SJSA1 (cell line): Measurements from ENCODE around the gene AGBL4. TPM values are rescaled to one million over a fixed set of nuclear protein-coding genes. Genes with fewer than 3 reads are reported as not detected.

ENCODE experiments used
- DNase-seq, 2 experiments: peaks; one replicate each; pipeline ENCODE4 v3.0.0-alpha.2; 2015 to 2020; ENCODE audit warnings: low spot score in 2 of 2, low read depth in 1 of 2
- H3K27ac ChIP-seq: fragments of 250-450 bp; sonication (Bioruptor Pico); 2 replicates; pipeline ENCODE4 v1.5.1; 2020; ENCODE audit warnings: mild to moderate bottlenecking, moderate library complexity
- H3K27me3 ChIP-seq: fragments of 250-450 bp; sonication (Bioruptor Pico); replicated peaks from 2 replicates; pipeline ENCODE4 v1.5.1; 2020; ENCODE audit warnings: mild to moderate bottlenecking, moderate library complexity
- H3K36me3 ChIP-seq: fragments of 250-450 bp; sonication (Bioruptor Pico); 2 replicates; pipeline ENCODE4 v1.5.1; 2020; ENCODE audit warnings: mild to moderate bottlenecking
- H3K4me1 ChIP-seq: fragments of 250-450 bp; sonication (Bioruptor Pico); replicated peaks from 2 replicates; pipeline ENCODE4 v1.6.1; 2021; ENCODE audit warnings: mild to moderate bottlenecking
- H3K4me3 ChIP-seq: fragments of 250-450 bp; sonication (Bioruptor Pico); 2 replicates; pipeline ENCODE4 v1.5.1; 2020; ENCODE audit warnings: mild to moderate bottlenecking
- H3K9me3 ChIP-seq: fragments of 250-450 bp; sonication (Bioruptor Pico); replicated peaks from 2 replicates; pipeline ENCODE4 v1.5.1; 2020; ENCODE audit warnings: mild to moderate bottlenecking
- total RNA-seq: library from RNA; depleted of rRNA; stranded (reverse); fragments of >200 nt; shearing (Covaris generic); gene quantifications from 2 replicates; pipeline ENCODE4 v1.2.3, GENCODE V29; 2014

Gene AGBL4
- total RNA-seq, 1 experiment from 2014 or later, result not detected

DNA sequence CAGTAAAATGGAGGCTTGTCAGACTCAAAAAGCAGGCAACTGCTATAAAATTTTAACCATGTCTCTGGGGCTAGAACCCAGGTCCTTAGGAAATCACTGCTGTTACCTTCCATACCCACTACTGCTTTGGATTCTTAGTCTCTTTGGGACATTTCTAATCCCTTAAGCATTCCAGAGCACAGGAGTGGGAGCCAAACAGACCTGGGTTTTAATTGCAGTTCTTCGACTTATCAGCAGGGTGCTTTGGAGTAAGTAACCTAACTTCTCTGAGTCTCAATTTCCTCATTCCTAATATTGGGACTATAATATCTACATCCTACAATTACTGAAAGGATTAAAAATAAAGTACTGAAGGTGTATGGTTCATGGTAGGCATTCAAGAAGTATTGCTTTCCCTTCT, 1086.0 kb downstream of the AGBL4 start:
- no peak for DNase-seq
- no peaks in the 10 kb centered on the region for H3K27me3 ChIP-seq
- H3K36me3 ChIP-seq, result no peaks in the 10 kb centered on the region
- H3K27ac ChIP-seq, result no peak overlapping the region
- no peaks in the 10 kb centered on the region for H3K9me3 ChIP-seq
- no peaks in the 10 kb centered on the region for H3K4me1 ChIP-seq
- no peak overlapping the region for H3K4me3 ChIP-seq

DNA sequence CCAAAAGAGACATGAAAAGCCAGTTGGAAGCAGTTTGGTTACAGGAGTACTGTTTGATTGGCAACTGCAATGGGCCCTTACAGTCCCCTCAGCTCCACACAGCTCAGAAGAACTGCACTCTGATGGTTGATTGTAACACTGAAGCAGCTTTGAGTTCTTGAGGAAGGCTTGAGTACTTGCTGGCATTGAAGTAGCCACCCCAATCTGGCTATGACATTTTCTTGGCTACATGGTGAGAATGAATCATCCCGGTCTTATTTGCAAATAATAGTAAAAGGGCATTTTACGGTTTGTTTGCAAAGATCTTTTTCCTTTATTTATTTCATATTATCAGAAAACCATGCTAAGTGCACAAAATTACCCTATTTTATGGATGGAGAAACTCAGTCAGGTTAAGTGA, 1087.3 kb downstream of the AGBL4 start:
- no peak overlapping the region for H3K4me3 ChIP-seq
- no peaks in the 10 kb centered on the region for H3K4me1 ChIP-seq
- no peak for DNase-seq
- no peaks in the 10 kb centered on the region for H3K27me3 ChIP-seq
- H3K9me3 ChIP-seq, result no peaks in the 10 kb centered on the region
- no peak overlapping the region for H3K27ac ChIP-seq
- H3K36me3 ChIP-seq, result no peaks in the 10 kb centered on the region

DNA sequence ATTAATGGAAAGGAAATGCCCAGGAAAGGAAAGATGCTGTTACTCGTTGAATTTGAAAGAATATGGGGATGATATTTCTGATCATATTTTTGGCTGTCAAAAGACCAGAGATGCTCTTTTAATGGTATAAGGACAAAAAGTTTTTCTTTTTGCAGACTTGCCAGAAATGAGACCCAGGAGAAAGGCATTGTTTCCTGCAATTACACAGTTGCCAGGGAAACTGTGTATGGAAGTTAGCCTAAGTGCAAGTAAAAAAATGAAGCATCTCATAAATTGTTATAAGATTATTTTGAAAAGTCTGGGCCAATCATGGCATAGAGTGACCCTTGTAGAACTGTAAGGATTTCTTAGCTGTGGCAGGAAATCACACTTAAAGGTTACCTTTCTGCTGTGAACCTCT, 1091.4 kb downstream of the AGBL4 start:
- no peak overlapping the region for H3K27ac ChIP-seq
- no peak overlapping the region for H3K4me3 ChIP-seq
- H3K9me3 ChIP-seq, result no peaks in the 10 kb centered on the region
- no peak for DNase-seq
- H3K36me3 ChIP-seq, result no peaks in the 10 kb centered on the region
- H3K27me3 ChIP-seq, result no peaks in the 10 kb centered on the region
- H3K4me1 ChIP-seq, result no peaks in the 10 kb centered on the region

DNA sequence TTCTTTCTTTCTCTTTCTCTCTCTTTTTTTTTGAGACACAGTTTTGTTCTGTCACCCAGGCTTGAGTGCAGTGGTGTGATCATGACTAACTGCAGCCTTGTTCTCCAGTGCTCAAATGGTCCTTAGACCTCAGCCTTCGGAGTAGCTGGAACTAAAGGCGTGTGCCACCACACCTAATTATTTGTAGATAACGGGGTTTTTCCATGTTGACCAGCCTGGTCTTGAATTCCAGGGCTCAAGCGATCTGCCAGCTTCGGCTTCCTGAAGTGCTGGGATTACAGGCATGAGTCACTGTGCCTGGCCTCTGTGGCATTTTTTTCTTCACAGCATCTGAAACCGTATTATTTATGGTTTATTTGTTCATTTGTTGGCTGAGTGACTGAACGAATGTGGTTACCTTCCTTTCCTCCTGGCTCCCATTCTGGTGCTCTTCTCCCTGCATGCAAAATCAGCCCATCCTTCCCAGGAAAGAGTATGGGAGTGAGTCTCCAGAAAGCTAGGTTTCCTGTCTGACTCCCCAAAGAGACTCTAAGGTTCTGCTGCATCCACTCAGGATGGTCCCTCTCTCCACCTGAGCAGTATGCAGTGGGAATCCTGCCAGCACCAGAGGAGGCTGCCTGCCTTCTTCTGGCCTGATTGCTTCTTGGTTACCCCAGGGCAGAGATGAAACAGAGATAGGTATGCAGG, 1092.1 kb downstream of the AGBL4 start:
- Histone ChIP-seq H3K4me1 (no peaks in the 10 kb centered on the region), H3K27ac (no peak overlapping the region), H3K9me3 (no peaks in the 10 kb centered on the region), H3K4me3 (no peak overlapping the region), H3K27me3 (no peaks in the 10 kb centered on the region), H3K36me3 (no peaks in the 10 kb centered on the region)
- peak in 1 of 2 experiments; percentile 2 for DNase-seq

DNA sequence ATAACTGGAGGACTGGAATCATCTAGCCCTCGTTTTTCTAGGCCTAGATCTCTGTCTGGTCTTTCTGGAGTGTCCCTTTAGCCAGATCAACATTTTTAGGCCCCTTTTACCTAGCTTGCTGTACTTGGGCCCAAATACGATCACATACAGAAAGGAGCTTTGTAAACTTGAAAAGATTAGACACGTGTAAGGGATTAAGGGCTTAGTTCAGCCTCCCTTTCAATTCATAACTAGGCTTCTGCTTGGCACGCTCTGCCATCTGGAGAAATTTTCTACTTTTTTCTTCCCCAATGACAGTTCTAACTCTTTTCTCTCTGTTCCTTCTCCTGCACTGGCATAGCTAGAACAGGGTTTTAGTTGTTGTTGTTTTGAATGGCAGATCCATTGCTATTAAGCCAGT, 1093.7 kb downstream of the AGBL4 start:
- H3K27me3 ChIP-seq, result no peaks in the 10 kb centered on the region
- H3K9me3 ChIP-seq, result no peaks in the 10 kb centered on the region
- no peak for DNase-seq
- H3K36me3 ChIP-seq, result no peaks in the 10 kb centered on the region
- H3K4me3 ChIP-seq, result no peak overlapping the region
- H3K27ac ChIP-seq, result no peak overlapping the region
- no peaks in the 10 kb centered on the region for H3K4me1 ChIP-seq

DNA sequence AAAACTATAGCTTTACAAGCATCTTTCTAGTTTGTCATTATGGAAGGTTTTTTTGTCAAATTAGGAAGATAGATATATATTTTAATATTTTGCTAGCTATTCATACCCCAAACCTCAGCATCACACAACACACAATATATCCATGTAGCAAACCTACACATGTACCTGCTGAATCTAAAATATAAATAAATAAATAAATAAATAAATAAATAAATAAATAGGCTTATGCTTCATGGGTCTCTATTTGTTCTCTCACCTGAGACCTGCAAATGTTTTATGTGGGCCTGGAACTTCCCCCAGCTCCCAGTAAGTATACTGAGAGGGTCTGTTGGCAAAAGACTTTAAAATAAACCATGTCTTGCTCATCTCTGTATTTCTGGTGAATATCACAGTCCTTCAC, 1099.7 kb downstream of the AGBL4 start:
- H3K36me3 ChIP-seq, result no peaks in the 10 kb centered on the region
- H3K4me1 ChIP-seq, result no peaks in the 10 kb centered on the region
- no peaks in the 10 kb centered on the region for H3K27me3 ChIP-seq
- H3K4me3 ChIP-seq, result no peak overlapping the region
- no peak for DNase-seq
- H3K9me3 ChIP-seq, result no peaks in the 10 kb centered on the region
- H3K27ac ChIP-seq, result no peak overlapping the region

DNA sequence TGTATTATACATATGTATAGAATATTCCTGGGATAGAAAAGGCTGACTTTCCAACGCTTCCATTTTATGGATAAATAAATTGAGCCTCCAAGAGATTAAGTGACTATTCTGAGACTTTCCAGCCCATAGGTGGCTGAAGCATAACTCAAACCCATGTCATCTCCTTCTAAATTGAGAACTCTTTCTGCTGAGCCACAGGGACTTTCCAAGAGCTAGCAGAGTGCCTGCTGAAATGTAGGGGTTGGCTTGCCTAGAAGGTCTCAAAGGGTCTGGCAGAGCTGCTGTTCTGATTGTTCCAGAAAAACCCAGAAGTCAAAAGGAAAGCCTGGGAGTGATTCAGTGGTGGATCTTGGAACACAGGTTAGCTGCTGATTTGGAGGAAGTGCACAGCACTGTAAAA, 1100.6 kb downstream of the AGBL4 start:
- no peaks in the 10 kb centered on the region for H3K9me3 ChIP-seq
- H3K27ac ChIP-seq, result no peak overlapping the region
- no peak overlapping the region for H3K4me3 ChIP-seq
- no peaks in the 10 kb centered on the region for H3K27me3 ChIP-seq
- no peak for DNase-seq
- no peaks in the 10 kb centered on the region for H3K36me3 ChIP-seq
- no peaks in the 10 kb centered on the region for H3K4me1 ChIP-seq

DNA sequence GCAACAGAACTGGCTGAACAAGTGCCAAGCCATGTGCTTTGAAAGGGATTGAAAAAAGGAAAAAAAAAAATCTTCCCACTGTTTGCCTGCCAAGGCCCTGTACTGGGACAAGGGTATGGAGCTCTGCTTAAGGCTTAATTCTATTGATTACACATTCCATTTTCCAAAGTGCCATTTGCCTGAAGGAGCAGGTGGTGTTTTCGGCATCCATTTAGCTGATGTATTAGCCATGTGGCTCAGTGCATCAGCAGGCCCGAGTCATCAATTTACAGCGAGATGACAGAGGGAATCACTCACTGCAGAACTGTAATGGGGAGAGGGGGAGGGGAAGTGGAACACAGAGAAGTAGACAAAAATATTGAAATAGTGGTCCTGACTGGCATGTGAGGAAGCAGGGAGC, 1102.9 kb downstream of the AGBL4 start:
- no peaks in the 10 kb centered on the region for H3K27me3 ChIP-seq
- no peak for DNase-seq
- no peak overlapping the region for H3K4me3 ChIP-seq
- H3K4me1 ChIP-seq, result no peaks in the 10 kb centered on the region
- H3K36me3 ChIP-seq, result no peaks in the 10 kb centered on the region
- H3K9me3 ChIP-seq, result no peaks in the 10 kb centered on the region
- H3K27ac ChIP-seq, result no peak overlapping the region

DNA sequence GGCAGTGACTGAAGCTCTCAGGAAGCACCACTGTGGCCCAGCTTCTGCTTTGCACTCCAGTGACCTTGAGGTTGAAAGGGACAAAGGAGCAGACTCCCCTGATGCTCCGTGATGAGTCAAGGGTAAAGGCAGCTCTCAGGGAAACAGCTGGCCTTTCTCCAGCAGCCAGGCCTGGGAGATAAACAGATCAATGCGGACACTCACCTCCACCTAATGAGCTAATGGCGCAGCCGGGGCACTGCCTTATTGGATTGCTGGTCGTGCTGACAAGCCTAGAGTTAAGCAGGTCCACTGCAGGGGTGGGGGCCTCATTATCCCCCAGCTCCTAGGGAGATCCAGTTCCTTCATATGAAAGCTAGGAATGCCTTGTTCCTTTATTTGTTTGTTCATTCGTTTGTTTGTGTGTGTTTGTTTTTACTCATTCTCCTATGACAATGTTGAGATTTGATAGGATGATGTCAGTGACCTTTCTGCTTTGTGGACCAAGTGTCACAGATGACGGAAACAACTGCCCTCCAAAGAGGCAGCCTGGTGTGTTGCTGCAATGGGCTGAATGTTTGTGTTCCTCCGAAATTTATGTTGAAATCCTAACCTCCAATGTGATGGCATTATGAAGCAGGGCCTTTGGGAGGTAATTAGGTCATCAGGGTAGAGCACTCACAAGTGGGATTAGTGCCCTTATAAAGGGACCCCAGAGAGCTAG, 1105.7 kb downstream of the AGBL4 start:
- DNase-seq, result no peak

DNA sequence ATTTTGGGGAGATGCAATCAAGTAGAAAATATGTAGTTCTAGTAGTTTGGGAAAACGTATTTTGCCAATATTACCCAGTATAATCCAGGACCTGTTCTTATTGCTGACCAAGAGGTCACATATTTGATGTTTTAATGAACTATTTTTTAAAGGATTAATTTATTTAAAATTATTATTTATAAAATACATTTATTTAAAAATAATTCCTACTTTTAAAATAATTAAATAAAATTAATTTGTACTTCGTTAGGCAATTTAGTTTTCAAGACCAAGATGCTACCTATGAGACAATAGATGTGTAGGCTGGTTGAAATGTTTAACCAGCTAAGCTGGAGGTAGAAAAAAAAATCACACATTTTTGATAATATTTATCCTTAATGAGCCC, 1106.7 kb downstream of the AGBL4 start:
- H3K4me1 ChIP-seq, result no peaks in the 10 kb centered on the region
- no peak for DNase-seq

More for the DNA sequence above, 1105.7 kb downstream of the AGBL4 start:
- Histone ChIP-seq H3K4me1 (no peaks in the 10 kb centered on the region), H3K4me3 (no peak overlapping the region), H3K27ac (no peak overlapping the region), H3K27me3 (no peaks in the 10 kb centered on the region), H3K36me3 (no peaks in the 10 kb centered on the region), H3K9me3 (no peaks in the 10 kb centered on the region)

DNA sequence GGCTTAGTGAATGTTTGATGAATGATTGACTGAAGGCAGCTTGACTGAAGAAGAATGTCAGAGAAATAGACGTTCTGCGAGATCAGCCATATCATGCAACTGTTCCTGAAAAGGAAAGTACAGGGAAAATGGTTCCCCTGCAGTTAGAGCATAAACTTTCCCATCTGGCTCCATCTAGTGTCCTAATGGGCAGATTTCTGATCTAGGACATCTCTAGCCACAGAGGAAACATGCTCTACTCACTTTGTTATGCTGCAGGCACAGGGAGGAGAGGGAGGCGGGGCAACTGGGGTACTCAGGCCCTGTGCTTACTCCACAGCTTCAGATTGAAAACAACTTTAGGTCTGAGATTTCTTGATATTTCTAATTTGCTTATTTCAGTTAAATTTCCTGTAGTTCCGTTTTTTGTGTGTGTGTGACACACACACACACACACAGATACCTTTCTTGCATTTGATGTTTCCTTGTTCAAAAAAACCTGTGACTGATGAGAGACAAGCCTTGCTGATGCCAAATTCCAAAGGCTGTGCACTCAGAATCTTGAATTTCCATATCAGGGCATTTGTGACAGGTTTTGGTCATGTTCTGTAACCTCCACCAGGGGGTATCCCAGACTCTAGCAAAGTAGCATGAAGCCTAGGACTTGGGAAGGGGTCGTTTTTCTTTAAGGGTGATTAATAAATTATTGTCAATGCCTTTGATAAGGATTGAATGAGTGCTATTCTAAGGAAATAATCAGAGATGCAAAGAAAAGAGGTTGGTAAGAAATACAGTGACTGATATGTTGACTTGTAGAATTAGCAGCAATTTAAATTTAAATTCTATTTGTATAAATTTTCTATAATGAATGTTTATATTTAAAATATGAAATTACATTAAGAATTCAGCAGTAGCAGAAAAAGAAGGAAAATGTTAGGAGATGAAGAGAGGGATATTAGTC, 1107.4 kb downstream of the AGBL4 start:
- no peak for DNase-seq
- Histone ChIP-seq H3K4me1 (no peaks in the 10 kb centered on the region), H3K36me3 (no peaks in the 10 kb centered on the region), H3K9me3 (no peaks in the 10 kb centered on the region), H3K27me3 (no peaks in the 10 kb centered on the region), H3K4me3 (no peak overlapping the region), H3K27ac (no peak overlapping the region)

More for the DNA sequence above, 1106.7 kb downstream of the AGBL4 start:
- Histone ChIP-seq H3K36me3 (no peaks in the 10 kb centered on the region), H3K4me3 (no peak overlapping the region), H3K27me3 (no peaks in the 10 kb centered on the region), H3K9me3 (no peaks in the 10 kb centered on the region), H3K27ac (no peak overlapping the region)

DNA sequence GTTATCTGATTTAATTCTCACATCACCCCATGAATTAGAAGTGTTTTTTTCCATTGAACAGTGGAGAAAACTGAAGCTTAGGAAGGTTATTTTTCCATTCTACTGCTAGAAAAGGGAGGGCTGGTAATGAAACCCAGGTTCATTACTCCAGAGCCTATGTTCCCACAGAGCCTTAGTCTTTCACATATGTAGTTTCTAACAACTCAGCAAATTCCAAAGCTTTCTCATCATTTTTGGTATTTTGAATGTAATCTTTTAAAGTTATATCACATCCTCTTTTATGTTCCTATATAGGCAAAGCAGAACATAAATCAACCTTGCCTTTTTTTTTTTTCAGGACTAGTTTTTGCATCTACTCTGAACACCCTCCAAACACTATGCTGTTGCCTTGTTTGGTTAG, 1115.1 kb downstream of the AGBL4 start:
- DNase-seq, result no peak
- Histone ChIP-seq H3K27ac (no peak overlapping the region), H3K36me3 (no peaks in the 10 kb centered on the region), H3K9me3 (no peaks in the 10 kb centered on the region), H3K4me1 (no peaks in the 10 kb centered on the region), H3K4me3 (no peak overlapping the region), H3K27me3 (no peaks in the 10 kb centered on the region)

DNA sequence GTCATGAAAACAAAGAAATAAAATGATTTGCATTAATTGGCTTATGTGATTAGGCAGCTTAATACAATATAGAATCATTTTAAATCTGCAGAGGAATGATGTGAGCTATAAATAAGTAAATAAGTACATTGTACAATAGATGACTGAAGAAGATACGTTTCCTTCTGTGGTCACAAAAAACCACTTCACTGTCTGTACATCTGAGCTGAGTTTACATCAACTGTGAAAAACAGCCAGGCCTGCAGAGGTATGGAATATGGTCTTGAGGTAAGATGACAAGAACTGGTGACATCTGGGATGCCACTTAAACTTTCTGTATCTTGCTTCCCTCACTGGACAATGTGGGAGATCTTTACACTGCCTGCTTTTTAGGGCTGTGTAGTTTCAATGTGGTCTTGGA, 1117.0 kb downstream of the AGBL4 start:
- Histone ChIP-seq H3K36me3 (no peaks in the 10 kb centered on the region), H3K4me1 (no peaks in the 10 kb centered on the region), H3K4me3 (no peak overlapping the region), H3K27me3 (no peaks in the 10 kb centered on the region), H3K9me3 (no peaks in the 10 kb centered on the region), H3K27ac (no peak overlapping the region)
- DNase-seq, result no peak

DNA sequence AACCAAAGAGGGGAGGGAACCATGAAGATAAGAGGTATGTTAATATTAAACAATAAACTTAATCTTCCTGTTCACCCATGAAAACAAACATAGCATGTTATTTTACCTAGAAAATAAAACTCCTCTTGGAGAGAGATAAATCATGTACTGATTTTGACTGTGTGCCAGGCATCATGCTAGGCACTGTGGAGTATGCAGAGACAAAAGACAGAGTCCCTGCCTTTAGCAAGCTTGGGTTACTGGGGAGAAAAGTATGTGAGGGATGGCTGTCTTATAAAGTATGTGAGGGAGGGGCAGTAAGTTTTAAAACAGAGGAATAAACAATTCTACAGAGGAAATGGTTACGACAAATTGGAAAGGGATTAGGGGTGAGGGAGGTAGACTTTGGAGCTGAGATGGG, 1117.6 kb downstream of the AGBL4 start:
- Histone ChIP-seq H3K36me3 (no peaks in the 10 kb centered on the region), H3K4me3 (no peak overlapping the region), H3K27ac (no peak overlapping the region), H3K9me3 (no peaks in the 10 kb centered on the region), H3K4me1 (no peaks in the 10 kb centered on the region), H3K27me3 (no peaks in the 10 kb centered on the region)
- DNase-seq, result no peak
